22Rv1 (cell line): ENCODE data around the gene UVRAG.

Source experiments
- ZFX ChIP-seq: fragments of 450-650 bp; IDR thresholded peaks from 2 replicates; pipeline ENCODE4 v1.6.1; 2017; ENCODE audit warnings: antibody characterized with exemption, borderline replicate concordance
- TF ChIP-seq, protein P1 (sequence below): fragments of 450-650 bp; IDR thresholded peaks from 2 replicates; pipeline ENCODE4 v1.5.1; 2017; ENCODE audit warnings: mild to moderate bottlenecking

DNA sequence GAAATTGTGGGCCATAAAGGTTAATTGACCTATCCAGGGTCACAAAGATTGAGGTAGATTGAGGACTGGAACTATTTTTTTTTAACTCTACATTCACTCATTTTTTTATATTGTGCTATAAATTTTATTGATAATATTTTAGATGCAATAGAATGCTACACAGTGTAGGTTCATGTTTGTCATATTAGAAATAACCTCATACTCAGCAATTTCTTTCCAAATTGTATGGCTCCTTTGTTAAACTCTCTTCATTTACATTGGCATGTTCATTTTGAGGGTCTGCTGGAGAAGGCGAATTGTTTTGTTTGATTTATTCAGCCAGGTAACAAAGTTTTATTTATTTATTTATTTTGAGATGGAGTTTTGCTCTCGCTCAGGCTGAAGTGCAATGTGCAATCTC is 44.6 kb downstream of the UVRAG start:
- TF ChIP-seq, protein P1, sequence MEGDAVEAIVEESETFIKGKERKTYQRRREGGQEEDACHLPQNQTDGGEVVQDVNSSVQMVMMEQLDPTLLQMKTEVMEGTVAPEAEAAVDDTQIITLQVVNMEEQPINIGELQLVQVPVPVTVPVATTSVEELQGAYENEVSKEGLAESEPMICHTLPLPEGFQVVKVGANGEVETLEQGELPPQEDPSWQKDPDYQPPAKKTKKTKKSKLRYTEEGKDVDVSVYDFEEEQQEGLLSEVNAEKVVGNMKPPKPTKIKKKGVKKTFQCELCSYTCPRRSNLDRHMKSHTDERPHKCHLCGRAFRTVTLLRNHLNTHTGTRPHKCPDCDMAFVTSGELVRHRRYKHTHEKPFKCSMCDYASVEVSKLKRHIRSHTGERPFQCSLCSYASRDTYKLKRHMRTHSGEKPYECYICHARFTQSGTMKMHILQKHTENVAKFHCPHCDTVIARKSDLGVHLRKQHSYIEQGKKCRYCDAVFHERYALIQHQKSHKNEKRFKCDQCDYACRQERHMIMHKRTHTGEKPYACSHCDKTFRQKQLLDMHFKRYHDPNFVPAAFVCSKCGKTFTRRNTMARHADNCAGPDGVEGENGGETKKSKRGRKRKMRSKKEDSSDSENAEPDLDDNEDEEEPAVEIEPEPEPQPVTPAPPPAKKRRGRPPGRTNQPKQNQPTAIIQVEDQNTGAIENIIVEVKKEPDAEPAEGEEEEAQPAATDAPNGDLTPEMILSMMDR, result no peak
- no peak for TF ChIP-seq ZFX
